ENCODE measurements around the gene MAF. TPM values are rescaled to one million over a fixed set of nuclear protein-coding genes. Genes with fewer than 3 reads are reported as not detected.

MAF gene
- total RNA-seq, result 10 to 100 TPM; 34.4 TPM

DNA sequence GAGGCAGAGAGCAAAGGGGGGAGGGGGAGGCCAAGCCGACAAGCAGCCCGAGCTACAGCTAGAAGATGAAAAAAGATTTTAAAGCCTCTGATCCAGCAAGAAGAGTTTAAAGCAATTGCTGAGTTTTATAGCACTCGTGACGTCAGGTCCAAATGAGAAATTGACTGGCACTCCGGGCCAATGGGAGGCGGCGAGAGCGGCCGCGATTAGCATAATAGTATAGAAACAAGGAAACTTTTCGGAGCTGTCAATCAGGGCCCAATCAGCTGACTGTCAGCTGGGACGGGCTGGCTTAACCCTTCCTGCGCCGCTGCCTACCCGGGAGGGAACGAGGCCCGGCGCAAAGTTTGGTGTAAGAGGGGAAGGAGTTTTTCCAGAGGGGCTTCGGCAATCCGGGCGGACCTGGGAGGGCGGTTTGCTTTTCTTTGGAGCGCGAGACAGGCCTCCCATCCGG is at the start of gene MAF:
TSS of gene MAF (minus strand) at position 100 of the 454 bp plus-strand sequence. CDS start 835 bp downstream, outside the sequence.
- Mint-ChIP-seq H3K27ac (peak within 1 kb of the TSS; percentile 95), H3K9me3 (no peaks in the 10 kb centered on the region), H3K36me3 (ENCODE audit: low read depth) (peaks cover 20% of the 10 kb centered on the region), H3K4me1 (peaks cover 35% of the 10 kb centered on the region), H3K27me3 (peaks cover 47% of the 10 kb centered on the region), H3K4me3 (peak within 1 kb of the TSS; percentile 90)
- ChIA-PET POLR2A (interaction anchor here (0.6 to 1.9 kb wide), 4 partner anchors 17 to 980 kb away, joined by 3 to 5 read pairs (median 4); no protein-coding TSS in a partner anchor), CTCF (interaction anchor here (0.6 to 1.4 kb wide), 6 partner anchors 10 to 1342 kb away, joined by 3 to 6 read pairs (median 3); no protein-coding TSS in a partner anchor)
- peak; percentile 92 for DNase-seq

GRCh38 chr16:79648826-79649225 is 48.3 kb upstream of the MAF start:
- Mint-ChIP-seq H3K27me3 (peaks cover 12% of the 10 kb centered on the region), H3K9me3 (no peaks in the 10 kb centered on the region), H3K27ac (no peak overlapping the region), H3K36me3 (ENCODE audit: low read depth) (no peaks in the 10 kb centered on the region), H3K4me1 (no peaks in the 10 kb centered on the region), H3K4me3 (no peak overlapping the region)
- ChIA-PET CTCF (no interaction called here), POLR2A (no interaction called here)
- DNase-seq, result no peak

DNA sequence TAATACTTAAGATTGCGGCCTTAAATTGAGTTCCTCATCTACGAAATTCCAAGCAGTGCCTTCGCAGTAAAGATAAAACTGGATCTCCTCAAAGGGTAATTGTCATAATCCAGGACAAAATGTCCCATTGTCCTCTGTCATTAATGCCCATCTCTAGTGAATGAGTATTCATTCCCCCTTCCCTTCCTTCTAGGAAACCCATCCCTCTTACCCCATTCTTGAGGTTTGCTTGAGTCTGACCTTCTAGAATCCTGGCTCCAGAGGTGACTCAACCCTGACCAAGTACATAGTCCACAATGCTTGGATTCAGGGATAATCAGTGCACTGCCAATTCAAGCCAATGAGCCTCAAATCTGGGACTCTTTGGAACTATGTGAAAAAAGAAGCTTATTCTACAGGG is 47.0 kb upstream of the MAF start:
- CTCF ChIA-PET, result no interaction called here
- Mint-ChIP-seq H3K4me3 (no peak overlapping the region), H3K4me1 (peaks cover 5% of the 10 kb centered on the region), H3K9me3 (no peaks in the 10 kb centered on the region), H3K27me3 (peaks cover 12% of the 10 kb centered on the region), H3K36me3 (ENCODE audit: low read depth) (no peaks in the 10 kb centered on the region), H3K27ac (no peak overlapping the region)
- POLR2A ChIA-PET, result no interaction called here
- no peak for DNase-seq

DNA sequence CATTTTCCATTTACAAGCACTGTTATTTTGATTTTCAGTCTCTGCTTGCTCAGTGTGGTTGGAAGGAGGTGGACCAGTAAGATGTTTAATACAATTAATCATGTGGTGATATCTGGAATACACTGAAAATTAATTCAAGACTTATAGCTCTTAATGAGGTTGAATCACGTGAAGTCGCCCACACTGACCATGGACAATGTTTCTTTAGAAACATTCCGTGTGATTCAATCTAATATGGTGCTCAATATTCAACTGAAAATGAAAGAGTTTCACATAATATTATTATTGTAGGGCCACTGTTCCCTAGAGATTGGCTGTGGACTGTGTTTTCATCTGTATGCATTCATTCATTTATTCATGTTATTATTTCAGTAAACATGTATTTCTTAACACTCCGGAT is 45.2 kb upstream of the MAF start:
- ChIA-PET POLR2A (no interaction called here), CTCF (interaction anchor here (1.5 kb wide), 1 partner anchor 13 kb away, joined by 3 read pairs; no protein-coding TSS in a partner anchor)
- H3K27ac Mint-ChIP-seq, result no peak overlapping the region
- H3K9me3 Mint-ChIP-seq, result no peaks in the 10 kb centered on the region
- H3K4me1 Mint-ChIP-seq, result peaks cover 22% of the 10 kb centered on the region
- H3K27me3 Mint-ChIP-seq, result peaks cover 12% of the 10 kb centered on the region
- H3K36me3 Mint-ChIP-seq (ENCODE audit: low read depth), result no peaks in the 10 kb centered on the region
- no peak for DNase-seq
- H3K4me3 Mint-ChIP-seq, result no peak overlapping the region

DNA sequence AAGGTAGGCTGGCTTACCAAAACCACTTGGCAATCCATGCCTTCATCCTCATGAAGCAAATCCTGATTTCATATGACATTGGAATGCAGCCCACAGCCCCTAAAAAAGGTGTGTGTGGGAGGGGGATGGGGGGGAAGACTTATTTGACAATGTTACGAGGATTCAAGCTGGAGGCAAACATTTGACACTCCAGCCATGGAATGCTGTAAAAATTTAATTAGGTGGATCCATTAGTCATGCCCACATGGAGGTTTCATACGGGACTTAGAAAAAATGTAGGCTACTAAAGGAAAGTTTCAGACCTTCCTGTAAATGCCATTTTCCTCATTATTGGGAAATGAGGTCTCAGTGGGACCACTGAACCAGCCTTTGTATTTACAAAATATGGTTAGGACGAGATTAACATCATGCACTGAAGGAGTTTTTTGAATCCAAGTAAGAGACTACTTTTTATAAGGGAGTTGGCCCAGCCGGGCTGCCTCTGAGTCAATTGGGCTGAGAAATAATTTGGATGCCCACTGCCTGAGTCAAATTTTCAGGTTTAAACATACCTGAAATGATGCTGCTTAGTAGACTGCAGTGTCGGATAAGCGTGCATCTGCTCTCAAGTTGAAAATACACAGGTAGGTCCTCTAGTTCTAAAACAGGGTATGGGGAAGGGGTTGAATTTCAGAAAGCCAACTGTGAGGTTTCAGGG is 44.6 kb upstream of the MAF start:
- Mint-ChIP-seq H3K4me1 (peaks cover 28% of the 10 kb centered on the region), H3K9me3 (no peaks in the 10 kb centered on the region), H3K27me3 (peaks cover 12% of the 10 kb centered on the region), H3K4me3 (no peak overlapping the region), H3K36me3 (ENCODE audit: low read depth) (no peaks in the 10 kb centered on the region), H3K27ac (no peak overlapping the region)
- ChIA-PET CTCF (no interaction called here), POLR2A (no interaction called here)
- no peak for DNase-seq

DNA sequence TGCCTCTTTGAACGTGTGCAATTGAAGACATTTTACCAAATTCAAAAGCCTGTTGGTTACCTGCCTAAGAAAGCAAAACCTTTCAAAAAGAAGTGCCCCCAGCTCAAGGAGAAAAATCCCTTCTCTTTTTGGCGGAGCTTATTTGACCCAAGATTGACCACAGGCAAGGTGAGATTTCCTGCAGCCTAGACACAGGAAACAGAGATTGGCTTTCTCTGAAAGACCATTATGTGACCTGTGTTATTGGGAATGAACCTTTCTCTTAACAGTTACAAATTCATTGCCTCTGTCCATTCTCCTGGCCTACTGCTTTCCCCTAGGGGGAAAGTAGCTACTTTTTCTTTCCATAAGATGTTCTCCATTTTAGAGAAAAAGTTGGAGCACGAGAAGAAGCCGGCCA is 42.1 kb upstream of the MAF start:
- Mint-ChIP-seq H3K36me3 (ENCODE audit: low read depth) (peaks cover 2% of the 10 kb centered on the region), H3K9me3 (no peaks in the 10 kb centered on the region), H3K4me3 (no peak overlapping the region), H3K27ac (peak overlapping the region; percentile 63), H3K4me1 (peaks cover 47% of the 10 kb centered on the region), H3K27me3 (peaks cover 2% of the 10 kb centered on the region)
- POLR2A ChIA-PET, result no interaction called here
- DNase-seq, result no peak
- CTCF ChIA-PET, result interaction anchor here (0.5 to 1.6 kb wide), 5 partner anchors 9 to 40 kb away, joined by 3 to 7 read pairs (median 4); no protein-coding TSS in a partner anchor

GRCh38 chr16:79640513-79641360 is 40.2 kb upstream of the MAF start:
- H3K27me3 Mint-ChIP-seq, result no peaks in the 10 kb centered on the region
- H3K4me3 Mint-ChIP-seq, result peak overlapping the region; percentile 20
- no peaks in the 10 kb centered on the region for H3K9me3 Mint-ChIP-seq
- DNase-seq, result peak; percentile 36
- peaks cover 2% of the 10 kb centered on the region for H3K36me3 Mint-ChIP-seq (ENCODE audit: low read depth)
- ChIA-PET POLR2A (no interaction called here), CTCF (interaction anchor here (1.1 to 1.4 kb wide), 3 partner anchors 10 to 39 kb away, joined by 3 to 4 read pairs (median 3); no protein-coding TSS in a partner anchor)
- H3K4me1 Mint-ChIP-seq, result peaks cover 47% of the 10 kb centered on the region
- H3K27ac Mint-ChIP-seq, result peak overlapping the region; percentile 91

DNA sequence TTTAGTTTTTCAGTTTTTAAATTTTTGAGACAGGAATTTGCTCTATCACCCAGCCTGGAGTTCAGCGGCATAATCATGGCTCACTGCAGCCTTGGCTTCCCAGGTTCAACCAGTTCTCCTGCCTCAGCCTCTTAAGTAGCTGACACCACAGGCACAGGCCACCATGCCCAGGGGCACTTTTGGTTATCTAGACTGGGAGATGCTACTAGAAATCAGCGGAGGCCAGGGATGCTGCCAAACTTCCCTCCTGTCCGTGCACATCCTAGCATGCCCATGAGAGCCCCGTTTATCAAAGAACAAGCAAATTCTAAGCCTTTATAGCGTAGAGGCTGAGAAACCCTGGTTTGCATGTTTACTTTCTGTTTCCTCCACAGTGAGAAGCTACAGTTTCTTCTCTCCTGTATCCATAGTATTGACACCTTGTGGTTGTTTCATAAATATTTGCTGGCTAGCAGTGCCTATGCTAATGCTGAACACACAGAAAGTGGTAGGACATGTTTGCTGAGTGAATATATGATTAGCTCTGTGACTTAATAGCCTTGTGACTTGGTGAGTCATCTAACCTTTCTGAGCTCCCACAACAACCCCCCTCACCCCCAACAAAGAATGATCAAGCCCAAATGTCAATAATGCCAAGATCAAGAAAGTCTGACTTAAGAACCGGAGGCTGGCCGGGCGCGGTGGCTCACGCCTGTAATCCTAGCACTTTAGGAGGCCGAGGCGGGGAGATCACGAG is 39.2 kb upstream of the MAF start:
- CTCF ChIA-PET, result interaction anchor here (0.9 to 1.4 kb wide), 4 partner anchors 11 to 38 kb away, joined by 3 to 4 read pairs (median 3); no protein-coding TSS in a partner anchor
- peak overlapping the region; percentile 19 for H3K4me3 Mint-ChIP-seq
- no peak for DNase-seq
- H3K27ac Mint-ChIP-seq, result peak overlapping the region; percentile 91
- H3K9me3 Mint-ChIP-seq, result no peaks in the 10 kb centered on the region
- H3K4me1 Mint-ChIP-seq, result peaks cover 47% of the 10 kb centered on the region
- H3K27me3 Mint-ChIP-seq, result no peaks in the 10 kb centered on the region
- peaks cover 2% of the 10 kb centered on the region for H3K36me3 Mint-ChIP-seq (ENCODE audit: low read depth)
- POLR2A ChIA-PET, result no interaction called here

- no peak for DNase-seq
- Mint-ChIP-seq H3K4me1 (peaks cover 47% of the 10 kb centered on the region), H3K27ac (peak overlapping the region; percentile 1), H3K9me3 (no peaks in the 10 kb centered on the region), H3K4me3 (no peak overlapping the region), H3K36me3 (ENCODE audit: low read depth) (peaks cover 2% of the 10 kb centered on the region), H3K27me3 (no peaks in the 10 kb centered on the region)
- POLR2A ChIA-PET, result no interaction called here
- CTCF ChIA-PET, result interaction anchor here (0.6 kb wide), 1 partner anchor 1004 kb away, joined by 3 read pairs; no protein-coding TSS in a partner anchor
These were observed 37.8 kb upstream of the MAF start for GRCh38 chr16:79638386-79638785.

DNA sequence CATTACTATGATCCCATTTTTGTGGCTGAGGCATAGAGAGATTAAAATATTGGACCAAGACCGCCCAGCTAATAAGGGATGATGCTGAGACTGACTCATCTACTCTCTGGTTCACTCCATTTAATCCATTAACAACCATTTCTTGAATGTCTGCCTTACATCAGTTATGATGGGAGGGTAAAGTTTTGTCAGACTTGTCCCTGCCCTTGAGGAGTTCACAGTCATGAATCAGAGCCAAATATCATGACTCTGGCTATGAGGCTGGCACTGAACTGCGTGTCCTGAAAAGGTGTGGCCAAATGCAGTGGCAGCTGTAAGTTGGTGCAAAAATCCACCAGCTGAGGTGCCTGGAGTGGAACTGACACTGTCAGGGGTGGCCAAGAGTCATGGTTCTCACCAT is 35.0 kb upstream of the MAF start:
- peaks cover 2% of the 10 kb centered on the region for H3K36me3 Mint-ChIP-seq (ENCODE audit: low read depth)
- no peaks in the 10 kb centered on the region for H3K9me3 Mint-ChIP-seq
- ChIA-PET POLR2A (no interaction called here), CTCF (no interaction called here)
- DNase-seq, result no peak
- H3K4me1 Mint-ChIP-seq, result peaks cover 38% of the 10 kb centered on the region
- no peak overlapping the region for H3K4me3 Mint-ChIP-seq
- H3K27me3 Mint-ChIP-seq, result peaks cover 3% of the 10 kb centered on the region
- H3K27ac Mint-ChIP-seq, result no peak overlapping the region

DNA sequence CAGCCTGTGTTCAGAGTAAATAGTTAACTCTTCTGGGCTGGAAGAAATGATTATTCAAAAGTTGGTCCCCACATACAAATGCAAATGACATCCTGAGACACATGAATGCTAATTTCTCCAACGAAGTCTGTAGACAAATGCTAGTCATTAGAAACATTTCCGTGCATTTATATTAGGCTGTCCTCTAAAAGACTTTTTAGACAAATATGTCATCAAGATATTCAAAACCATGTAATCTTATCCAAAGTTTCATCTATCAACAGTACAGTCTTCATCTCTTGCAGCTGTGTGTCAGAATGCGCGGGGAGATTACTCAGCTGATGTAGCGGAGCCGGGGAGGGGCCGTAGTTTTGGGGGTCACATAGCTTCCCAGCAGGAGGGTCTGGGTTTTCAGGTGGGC is 33.8 kb upstream of the MAF start:
- no peak for DNase-seq
- H3K4me1 Mint-ChIP-seq, result peaks cover 31% of the 10 kb centered on the region
- H3K36me3 Mint-ChIP-seq (ENCODE audit: low read depth), result no peaks in the 10 kb centered on the region
- H3K4me3 Mint-ChIP-seq, result no peak overlapping the region
- H3K27me3 Mint-ChIP-seq, result peaks cover 3% of the 10 kb centered on the region
- ChIA-PET CTCF (no interaction called here), POLR2A (interaction anchor here (0.6 kb wide), 1 partner anchor 118 kb away, joined by 3 read pairs; no protein-coding TSS in a partner anchor)
- peaks cover 2% of the 10 kb centered on the region for H3K9me3 Mint-ChIP-seq
- no peak overlapping the region for H3K27ac Mint-ChIP-seq

GRCh38 chr16:79632289-79632688 is 31.8 kb upstream of the MAF start:
- Mint-ChIP-seq H3K36me3 (ENCODE audit: low read depth) (no peaks in the 10 kb centered on the region), H3K27ac (peak overlapping the region; percentile 74), H3K27me3 (peaks cover 3% of the 10 kb centered on the region), H3K9me3 (peaks cover 2% of the 10 kb centered on the region), H3K4me3 (no peak overlapping the region), H3K4me1 (peaks cover 33% of the 10 kb centered on the region)
- DNase-seq, result peak; percentile 21
- ChIA-PET CTCF (interaction anchor here (2.0 kb wide), 1 partner anchor 10 kb away, joined by 7 read pairs; no protein-coding TSS in a partner anchor), POLR2A (no interaction called here)
